Astrocyte of the cerebellum (primary cell): ENCODE measurements around the gene FTCD.
"Not testable (repeated sequence)": the region's sequence is repeated elsewhere in the genome, so short reads cannot be mapped to it uniquely, and the experiment has no call there.

ENCODE experiments used
- DNase-seq: peaks from one replicate; pipeline ENCODE4 v3.0.0-alpha.2; 2011; ENCODE audit warnings: low read depth
- H3K4me3 ChIP-seq: 2 replicates; pipeline ENCODE4 v1.5.1; 2011; ENCODE audit warnings: mild to moderate bottlenecking, low read depth, low read length, moderate library complexity
- in situ Hi-C: cut with HindIII; loops from 2 replicates; pipeline ENCODE4 v1.10.0; 2017; ENCODE audit warnings: low sequenced_read_pairs
- TF ChIP-seq, protein P1 (sequence below): IDR thresholded peaks from 2 replicates; pipeline ENCODE4 v1.5.1; 2012; ENCODE audit warnings: low read length, low read depth, moderate library complexity, mild to moderate bottlenecking; ENCODE audit errors: missing control alignments

Gene FTCD

DNA sequence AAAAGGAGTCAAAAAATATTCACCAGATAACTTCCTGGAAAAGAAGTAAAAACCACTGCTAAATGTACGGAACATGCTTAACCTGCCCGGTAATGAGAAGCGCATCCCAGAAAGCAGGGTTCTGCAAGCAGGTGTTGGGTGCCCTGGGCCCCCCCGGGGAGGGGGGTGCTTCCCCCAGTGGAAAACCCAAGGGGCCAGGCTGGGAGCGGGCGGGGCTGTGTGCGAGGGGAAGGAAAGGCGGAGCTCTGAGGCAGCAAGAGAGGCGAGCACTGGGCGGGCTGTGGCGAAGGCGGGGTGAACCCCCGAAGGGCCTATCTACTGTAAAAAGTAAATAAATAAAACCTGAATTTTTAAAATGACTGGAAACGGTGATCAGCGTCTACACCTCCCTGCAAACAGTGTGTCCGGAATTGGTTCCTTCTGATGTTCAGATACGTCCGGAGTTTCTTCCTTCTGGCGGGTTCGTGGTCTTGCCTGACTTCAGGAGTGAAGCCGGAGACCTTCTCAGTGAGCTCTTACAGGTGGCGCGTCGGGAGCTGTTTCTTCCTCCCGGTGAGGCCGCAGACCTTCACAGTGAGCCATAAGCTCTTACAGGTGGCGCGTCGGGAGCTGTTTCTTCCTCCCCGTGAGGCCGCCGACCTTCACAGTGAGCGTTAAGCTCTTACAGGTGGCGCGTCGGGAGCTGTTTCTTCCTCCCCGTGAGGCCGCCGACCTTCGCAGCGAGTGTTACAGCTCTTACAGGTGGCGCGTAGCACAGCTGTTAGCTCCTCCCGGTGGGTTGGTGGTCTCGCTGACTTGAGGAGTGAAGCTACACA, 13.4 kb downstream of the FTCD start:
- DNase-seq, result no peak
- in situ Hi-C loops, result no loop called here
- H3K4me3 ChIP-seq, result no peak overlapping the region
- TF ChIP-seq, protein P1, sequence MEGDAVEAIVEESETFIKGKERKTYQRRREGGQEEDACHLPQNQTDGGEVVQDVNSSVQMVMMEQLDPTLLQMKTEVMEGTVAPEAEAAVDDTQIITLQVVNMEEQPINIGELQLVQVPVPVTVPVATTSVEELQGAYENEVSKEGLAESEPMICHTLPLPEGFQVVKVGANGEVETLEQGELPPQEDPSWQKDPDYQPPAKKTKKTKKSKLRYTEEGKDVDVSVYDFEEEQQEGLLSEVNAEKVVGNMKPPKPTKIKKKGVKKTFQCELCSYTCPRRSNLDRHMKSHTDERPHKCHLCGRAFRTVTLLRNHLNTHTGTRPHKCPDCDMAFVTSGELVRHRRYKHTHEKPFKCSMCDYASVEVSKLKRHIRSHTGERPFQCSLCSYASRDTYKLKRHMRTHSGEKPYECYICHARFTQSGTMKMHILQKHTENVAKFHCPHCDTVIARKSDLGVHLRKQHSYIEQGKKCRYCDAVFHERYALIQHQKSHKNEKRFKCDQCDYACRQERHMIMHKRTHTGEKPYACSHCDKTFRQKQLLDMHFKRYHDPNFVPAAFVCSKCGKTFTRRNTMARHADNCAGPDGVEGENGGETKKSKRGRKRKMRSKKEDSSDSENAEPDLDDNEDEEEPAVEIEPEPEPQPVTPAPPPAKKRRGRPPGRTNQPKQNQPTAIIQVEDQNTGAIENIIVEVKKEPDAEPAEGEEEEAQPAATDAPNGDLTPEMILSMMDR, result no peak

GRCh38 chr21:46140352-46141003, 14.9 kb downstream of the FTCD start:
- DNase-seq, H3K4me3 ChIP-seq, in situ Hi-C loops: not testable (repeated sequence)

GRCh38 chr21:46139686-46140085, 15.7 kb downstream of the FTCD start:
- TF ChIP-seq, protein P1, result no peak
- in situ Hi-C loops, result no loop called here

DNA sequence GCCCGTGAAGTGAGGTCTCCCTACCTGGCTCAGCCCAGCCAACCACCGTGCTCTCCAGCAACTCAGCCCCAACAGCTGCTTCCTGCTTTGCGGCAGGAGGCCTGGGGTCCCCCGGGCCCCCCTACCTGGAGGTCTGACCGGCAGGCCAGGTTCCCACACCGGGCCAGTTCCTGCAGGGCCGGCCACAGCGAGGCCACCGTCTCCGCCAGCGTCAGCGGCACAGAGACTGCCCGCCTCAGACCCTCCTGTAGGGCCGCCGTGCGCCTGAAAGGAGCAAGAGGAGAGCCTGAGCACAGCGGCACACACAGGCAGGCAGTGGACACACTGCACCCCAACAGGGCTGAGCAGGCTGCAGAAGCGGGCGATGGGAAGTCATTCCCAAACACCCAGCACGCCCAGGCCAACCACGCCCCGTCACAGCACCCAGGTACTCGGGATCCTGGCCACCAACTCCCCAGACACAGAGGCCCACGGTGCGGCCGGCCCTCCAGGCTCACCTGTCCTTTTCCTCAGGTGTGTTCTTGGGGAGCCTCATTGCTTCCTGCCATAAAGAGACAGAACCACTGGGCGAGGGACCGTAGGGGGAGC, 16.9 kb downstream of the FTCD start:
- TF ChIP-seq, protein P1, result no peak
- no peak overlapping the region for H3K4me3 ChIP-seq
- DNase-seq, result no peak

More at GRCh38 chr21:46139686-46140085, 15.7 kb downstream of the FTCD start:
- DNase-seq, result no peak
- H3K4me3 ChIP-seq, result no peak overlapping the region

GRCh38 chr21:46137908-46138307, 17.5 kb downstream of the FTCD start:
- DNase-seq, result no peak
- in situ Hi-C loops, result no loop called here

More for the DNA sequence above, 16.9 kb downstream of the FTCD start:
- in situ Hi-C loops, result no loop called here

DNA sequence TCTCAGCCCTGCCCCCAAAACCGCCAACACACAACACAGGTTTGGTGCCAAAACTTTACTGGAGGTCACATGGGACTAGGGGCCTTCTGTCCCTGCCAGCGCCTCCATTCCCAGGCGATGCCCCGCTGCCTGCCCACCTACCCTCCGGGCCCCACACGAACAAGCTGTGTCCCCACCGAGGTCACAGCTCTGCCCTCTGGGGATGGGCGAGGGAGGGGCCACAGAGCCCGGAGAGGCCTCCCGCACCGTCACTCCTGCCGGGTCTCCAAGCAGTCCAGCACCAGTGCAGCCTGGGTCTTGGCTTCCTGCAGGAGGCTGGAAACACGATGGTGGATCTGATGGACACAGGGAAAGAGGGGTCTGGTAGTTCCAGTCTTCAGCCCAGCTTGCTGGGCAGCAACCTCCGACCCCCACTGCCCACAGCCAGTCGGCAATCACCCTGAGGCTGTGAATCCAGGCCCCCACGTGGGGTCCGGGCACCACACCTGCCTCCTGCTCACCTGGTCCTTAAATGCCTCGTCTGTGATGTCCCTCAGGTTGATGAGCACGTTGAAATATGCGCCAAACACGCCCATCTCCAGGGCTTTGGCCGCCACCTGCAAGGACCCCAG, 18.5 kb downstream of the FTCD start:
- TF ChIP-seq, protein P1, result no peak
- H3K4me3 ChIP-seq, result no peak overlapping the region
- in situ Hi-C loops, result no loop called here
- DNase-seq, result no peak

More at GRCh38 chr21:46137908-46138307, 17.5 kb downstream of the FTCD start:
- no peak overlapping the region for H3K4me3 ChIP-seq
- TF ChIP-seq, protein P1, result no peak
